ENCODE results near the gene SERTAD1. TPM values are rescaled to one million over a fixed set of nuclear protein-coding genes. Genes with fewer than 3 reads are reported as not detected.

The SERTAD1 gene
- total RNA-seq, 2 experiments from 2014 or later = 26.4 to 26.5 TPM

DNA sequence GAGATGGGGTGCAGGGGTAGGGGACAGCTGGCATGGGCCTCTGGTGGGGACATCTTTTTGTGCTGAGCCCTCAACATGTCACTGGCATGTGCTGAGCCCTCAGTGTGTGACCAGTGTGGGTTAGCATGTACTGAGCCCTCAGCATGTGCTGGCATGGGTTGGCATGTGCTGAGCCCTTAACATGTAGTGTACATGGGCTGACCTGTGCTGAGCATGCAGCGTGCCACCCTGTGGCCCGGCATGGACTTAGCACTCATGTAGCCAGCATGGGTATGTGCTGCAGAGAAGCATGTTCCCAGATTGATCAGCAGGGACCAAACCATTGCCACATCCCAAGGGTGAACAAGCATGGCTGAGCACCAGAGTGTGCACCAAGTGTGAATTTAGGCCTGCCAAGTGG lies 47.3 kb downstream of the SERTAD1 start:
- no peaks in the 10 kb centered on the region for H3K27me3 ChIP-seq (ENCODE audit: control insufficient read depth in 1 of 2, insufficient read depth in 2 of 2, low read length in 2 of 2)
- ChIA-PET CTCF (no interaction called here), POLR2A (no interaction called here)
- Mint-ChIP-seq H3K36me3 (ENCODE audit: low read depth) (peaks cover 22% of the 10 kb centered on the region), H3K27me3 (no peaks in the 10 kb centered on the region), H3K4me3 (no peak overlapping the region), H3K27ac (no peak overlapping the region), H3K9me3 (no peaks in the 10 kb centered on the region), H3K4me1 (ENCODE audit: low read depth) (peaks cover 9% of the 10 kb centered on the region)
- no peak overlapping the region for H3K4me3 ChIP-seq (ENCODE audit: low read length)
- H3K9me3 ChIP-seq (ENCODE audit: control insufficient read depth in 1 of 2, insufficient read depth in 1 of 2, low read length in 2 of 2) = no peaks in the 10 kb centered on the region
- ATAC-seq (ENCODE audit: poor library complexity) (no peak), DNase-seq (no peak)
- peaks cover 12% of the 10 kb centered on the region for H3K36me3 ChIP-seq (ENCODE audit: insufficient read depth, low read length)
- peaks cover 4% of the 10 kb centered on the region for H3K4me1 ChIP-seq (ENCODE audit: insufficient read depth, low read length)
- TF ChIP-seq, protein P1, sequence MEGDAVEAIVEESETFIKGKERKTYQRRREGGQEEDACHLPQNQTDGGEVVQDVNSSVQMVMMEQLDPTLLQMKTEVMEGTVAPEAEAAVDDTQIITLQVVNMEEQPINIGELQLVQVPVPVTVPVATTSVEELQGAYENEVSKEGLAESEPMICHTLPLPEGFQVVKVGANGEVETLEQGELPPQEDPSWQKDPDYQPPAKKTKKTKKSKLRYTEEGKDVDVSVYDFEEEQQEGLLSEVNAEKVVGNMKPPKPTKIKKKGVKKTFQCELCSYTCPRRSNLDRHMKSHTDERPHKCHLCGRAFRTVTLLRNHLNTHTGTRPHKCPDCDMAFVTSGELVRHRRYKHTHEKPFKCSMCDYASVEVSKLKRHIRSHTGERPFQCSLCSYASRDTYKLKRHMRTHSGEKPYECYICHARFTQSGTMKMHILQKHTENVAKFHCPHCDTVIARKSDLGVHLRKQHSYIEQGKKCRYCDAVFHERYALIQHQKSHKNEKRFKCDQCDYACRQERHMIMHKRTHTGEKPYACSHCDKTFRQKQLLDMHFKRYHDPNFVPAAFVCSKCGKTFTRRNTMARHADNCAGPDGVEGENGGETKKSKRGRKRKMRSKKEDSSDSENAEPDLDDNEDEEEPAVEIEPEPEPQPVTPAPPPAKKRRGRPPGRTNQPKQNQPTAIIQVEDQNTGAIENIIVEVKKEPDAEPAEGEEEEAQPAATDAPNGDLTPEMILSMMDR (IDR thresholded peaks at IDR 0.05) = no peak
- intact Hi-C loops (cut with DNase I, micrococcal nuclease) = loop anchor here in 1 of 2 experiments (5.0 kb wide), 1 partner anchor 61 kb away; no protein-coding TSS in a partner anchor
- H3K27ac ChIP-seq (ENCODE audit: low read depth in 1 of 2, low read length in 2 of 2) = no peak overlapping the region

- H3K9me3 Mint-ChIP-seq = no peaks in the 10 kb centered on the region
- no peak overlapping the region for H3K4me3 ChIP-seq (ENCODE audit: low read length)
- no peak overlapping the region for H3K4me3 Mint-ChIP-seq
- CTCF ChIA-PET = no interaction called here
- H3K36me3 Mint-ChIP-seq (ENCODE audit: low read depth) = peaks cover 25% of the 10 kb centered on the region
- peaks cover 14% of the 10 kb centered on the region for H3K36me3 ChIP-seq (ENCODE audit: insufficient read depth, low read length)
- intact Hi-C loops (cut with DNase I, micrococcal nuclease) = loop anchor here in 1 of 2 experiments (5.0 kb wide), 1 partner anchor 61 kb away; no protein-coding TSS in a partner anchor
- H3K27me3 ChIP-seq (ENCODE audit: control insufficient read depth in 1 of 2, insufficient read depth in 2 of 2, low read length in 2 of 2) = no peaks in the 10 kb centered on the region
- H3K27ac ChIP-seq (ENCODE audit: low read depth in 1 of 2, low read length in 2 of 2) = no peak overlapping the region
- H3K4me1 Mint-ChIP-seq (ENCODE audit: low read depth) = peaks cover 9% of the 10 kb centered on the region
- no peak overlapping the region for H3K27ac Mint-ChIP-seq
- POLR2A ChIA-PET = no interaction called here
- ATAC-seq (ENCODE audit: poor library complexity) (no peak), DNase-seq (no peak)
- TF ChIP-seq, protein P1 (IDR thresholded peaks at IDR 0.05) = no peak
- no peaks in the 10 kb centered on the region for H3K27me3 Mint-ChIP-seq
- H3K9me3 ChIP-seq (ENCODE audit: control insufficient read depth in 1 of 2, insufficient read depth in 1 of 2, low read length in 2 of 2) = no peaks in the 10 kb centered on the region
- H3K4me1 ChIP-seq (ENCODE audit: insufficient read depth, low read length) = peaks cover 4% of the 10 kb centered on the region
Observed at GRCh38 chr19:40377876-40378385, 47.9 kb downstream of the SERTAD1 start.

- no peaks in the 10 kb centered on the region for H3K27me3 ChIP-seq (ENCODE audit: control insufficient read depth in 1 of 2, insufficient read depth in 2 of 2, low read length in 2 of 2)
- H3K27ac Mint-ChIP-seq = no peak overlapping the region
- no peaks in the 10 kb centered on the region for H3K27me3 Mint-ChIP-seq
- peaks cover 9% of the 10 kb centered on the region for H3K4me1 Mint-ChIP-seq (ENCODE audit: low read depth)
- POLR2A ChIA-PET = no interaction called here
- no peaks in the 10 kb centered on the region for H3K9me3 ChIP-seq (ENCODE audit: control insufficient read depth in 1 of 2, insufficient read depth in 1 of 2, low read length in 2 of 2)
- H3K27ac ChIP-seq (ENCODE audit: low read depth in 1 of 2, low read length in 2 of 2) = no peak overlapping the region
- TF ChIP-seq, protein P1 (IDR thresholded peaks at IDR 0.05) = no peak
- ATAC-seq (ENCODE audit: poor library complexity) (no peak), DNase-seq (no peak)
- CTCF ChIA-PET = no interaction called here
- H3K36me3 Mint-ChIP-seq (ENCODE audit: low read depth) = peaks cover 39% of the 10 kb centered on the region
- H3K4me3 ChIP-seq (ENCODE audit: low read length) = no peak overlapping the region
- intact Hi-C loops (cut with DNase I, micrococcal nuclease) = loop anchor here in 1 of 2 experiments (5.0 kb wide), 1 partner anchor 59 kb away; no protein-coding TSS in a partner anchor
- peaks cover 4% of the 10 kb centered on the region for H3K4me1 ChIP-seq (ENCODE audit: insufficient read depth, low read length)
- H3K4me3 Mint-ChIP-seq = no peak overlapping the region
- H3K36me3 ChIP-seq (ENCODE audit: insufficient read depth, low read length) = peaks cover 22% of the 10 kb centered on the region
- H3K9me3 Mint-ChIP-seq = no peaks in the 10 kb centered on the region
Observed at GRCh38 chr19:40376286-40376862, 49.4 kb downstream of the SERTAD1 start.

Data from CD4-positive, alpha-beta T cell (primary cell).